ENCODE measurements around the gene ARHGAP24. TPM values are rescaled to one million over a fixed set of nuclear protein-coding genes. Genes with fewer than 3 reads are reported as not detected.

The ARHGAP24 gene
- total RNA-seq, 1 experiment from 2014 or later = 17.4 TPM

DNA sequence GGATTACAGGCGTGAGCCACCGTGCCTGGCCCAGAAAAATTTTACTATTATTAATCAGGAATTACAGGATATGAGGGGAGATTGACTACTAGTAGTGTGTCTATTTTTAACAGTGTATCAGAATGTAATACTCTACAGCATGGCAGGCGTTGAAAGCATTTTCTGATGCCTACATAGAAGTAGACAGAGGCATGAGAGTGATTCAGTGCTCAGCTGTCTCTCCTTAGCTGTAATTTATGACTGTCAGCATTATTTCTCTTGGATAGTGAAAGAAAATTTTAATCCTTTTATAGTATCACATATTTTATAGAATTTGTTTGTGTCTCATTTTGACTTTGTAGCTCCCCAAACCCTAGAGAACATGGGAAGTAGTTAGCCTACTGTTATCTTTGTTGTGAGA lies 20.7 kb downstream of the ARHGAP24 start:
- peak overlapping the region; percentile 99 for H3K27ac ChIP-seq (ENCODE audit: low read length)
- H3K4me3 ChIP-seq (ENCODE audit: low read depth in 2 of 2, low read length in 2 of 2) = peak overlapping the region; percentile 3 to 28; a peak in 2 of 4 replicates
- in situ Hi-C loops (cut with HindIII; ENCODE audit: low pct_unique_long_range_greater_than_20kb, low sequenced_read_pairs) = no loop called here
- ChIA-PET POLR2A (no interaction called here), CTCF (no interaction called here)
- DNase-seq (ENCODE audit: low read depth, low spot score) = no peak
- intact Hi-C loops (cut with micrococcal nuclease; ENCODE audit: unreplicated experiment) = no loop called here
- H3K9me3 ChIP-seq (ENCODE audit: control insufficient read depth, insufficient read depth, low read depth, low read length) = no peaks in the 10 kb centered on the region
- ATAC-seq = peak; percentile 43
- TF ChIP-seq POLR2AphosphoS5 (IDR thresholded peaks at IDR 0.05; ENCODE audit: low read depth, low read length) (no peak), SIN3A (IDR thresholded peaks at IDR 0.05; ENCODE audit: borderline replicate concordance, insufficient read depth, low read depth, low read length) (no peak), TCF7L2 (IDR thresholded peaks at IDR 0.05; ENCODE audit: low read depth, low read length) (no peak)
- TF ChIP-seq, protein P1, sequence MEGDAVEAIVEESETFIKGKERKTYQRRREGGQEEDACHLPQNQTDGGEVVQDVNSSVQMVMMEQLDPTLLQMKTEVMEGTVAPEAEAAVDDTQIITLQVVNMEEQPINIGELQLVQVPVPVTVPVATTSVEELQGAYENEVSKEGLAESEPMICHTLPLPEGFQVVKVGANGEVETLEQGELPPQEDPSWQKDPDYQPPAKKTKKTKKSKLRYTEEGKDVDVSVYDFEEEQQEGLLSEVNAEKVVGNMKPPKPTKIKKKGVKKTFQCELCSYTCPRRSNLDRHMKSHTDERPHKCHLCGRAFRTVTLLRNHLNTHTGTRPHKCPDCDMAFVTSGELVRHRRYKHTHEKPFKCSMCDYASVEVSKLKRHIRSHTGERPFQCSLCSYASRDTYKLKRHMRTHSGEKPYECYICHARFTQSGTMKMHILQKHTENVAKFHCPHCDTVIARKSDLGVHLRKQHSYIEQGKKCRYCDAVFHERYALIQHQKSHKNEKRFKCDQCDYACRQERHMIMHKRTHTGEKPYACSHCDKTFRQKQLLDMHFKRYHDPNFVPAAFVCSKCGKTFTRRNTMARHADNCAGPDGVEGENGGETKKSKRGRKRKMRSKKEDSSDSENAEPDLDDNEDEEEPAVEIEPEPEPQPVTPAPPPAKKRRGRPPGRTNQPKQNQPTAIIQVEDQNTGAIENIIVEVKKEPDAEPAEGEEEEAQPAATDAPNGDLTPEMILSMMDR (IDR thresholded peaks at IDR 0.05) = no peak
- TF ChIP-seq, protein P2, sequence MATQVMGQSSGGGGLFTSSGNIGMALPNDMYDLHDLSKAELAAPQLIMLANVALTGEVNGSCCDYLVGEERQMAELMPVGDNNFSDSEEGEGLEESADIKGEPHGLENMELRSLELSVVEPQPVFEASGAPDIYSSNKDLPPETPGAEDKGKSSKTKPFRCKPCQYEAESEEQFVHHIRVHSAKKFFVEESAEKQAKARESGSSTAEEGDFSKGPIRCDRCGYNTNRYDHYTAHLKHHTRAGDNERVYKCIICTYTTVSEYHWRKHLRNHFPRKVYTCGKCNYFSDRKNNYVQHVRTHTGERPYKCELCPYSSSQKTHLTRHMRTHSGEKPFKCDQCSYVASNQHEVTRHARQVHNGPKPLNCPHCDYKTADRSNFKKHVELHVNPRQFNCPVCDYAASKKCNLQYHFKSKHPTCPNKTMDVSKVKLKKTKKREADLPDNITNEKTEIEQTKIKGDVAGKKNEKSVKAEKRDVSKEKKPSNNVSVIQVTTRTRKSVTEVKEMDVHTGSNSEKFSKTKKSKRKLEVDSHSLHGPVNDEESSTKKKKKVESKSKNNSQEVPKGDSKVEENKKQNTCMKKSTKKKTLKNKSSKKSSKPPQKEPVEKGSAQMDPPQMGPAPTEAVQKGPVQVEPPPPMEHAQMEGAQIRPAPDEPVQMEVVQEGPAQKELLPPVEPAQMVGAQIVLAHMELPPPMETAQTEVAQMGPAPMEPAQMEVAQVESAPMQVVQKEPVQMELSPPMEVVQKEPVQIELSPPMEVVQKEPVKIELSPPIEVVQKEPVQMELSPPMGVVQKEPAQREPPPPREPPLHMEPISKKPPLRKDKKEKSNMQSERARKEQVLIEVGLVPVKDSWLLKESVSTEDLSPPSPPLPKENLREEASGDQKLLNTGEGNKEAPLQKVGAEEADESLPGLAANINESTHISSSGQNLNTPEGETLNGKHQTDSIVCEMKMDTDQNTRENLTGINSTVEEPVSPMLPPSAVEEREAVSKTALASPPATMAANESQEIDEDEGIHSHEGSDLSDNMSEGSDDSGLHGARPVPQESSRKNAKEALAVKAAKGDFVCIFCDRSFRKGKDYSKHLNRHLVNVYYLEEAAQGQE (IDR thresholded peaks at IDR 0.05; ENCODE audit: insufficient read depth in 1 of 2, low read depth in 2 of 2, low read length in 1 of 2) = no peak
- no TSS peak for BruUV-seq (replicated peaks)
- H3K4me1 ChIP-seq (ENCODE audit: control insufficient read depth, insufficient read depth, low read length) = peaks cover 63% of the 10 kb centered on the region
- H3K36me3 ChIP-seq (ENCODE audit: control insufficient read depth, insufficient read depth, low read length) = no peaks in the 10 kb centered on the region
- H3K27me3 ChIP-seq (ENCODE audit: control insufficient read depth, insufficient read depth, low read length) = no peaks in the 10 kb centered on the region

DNA sequence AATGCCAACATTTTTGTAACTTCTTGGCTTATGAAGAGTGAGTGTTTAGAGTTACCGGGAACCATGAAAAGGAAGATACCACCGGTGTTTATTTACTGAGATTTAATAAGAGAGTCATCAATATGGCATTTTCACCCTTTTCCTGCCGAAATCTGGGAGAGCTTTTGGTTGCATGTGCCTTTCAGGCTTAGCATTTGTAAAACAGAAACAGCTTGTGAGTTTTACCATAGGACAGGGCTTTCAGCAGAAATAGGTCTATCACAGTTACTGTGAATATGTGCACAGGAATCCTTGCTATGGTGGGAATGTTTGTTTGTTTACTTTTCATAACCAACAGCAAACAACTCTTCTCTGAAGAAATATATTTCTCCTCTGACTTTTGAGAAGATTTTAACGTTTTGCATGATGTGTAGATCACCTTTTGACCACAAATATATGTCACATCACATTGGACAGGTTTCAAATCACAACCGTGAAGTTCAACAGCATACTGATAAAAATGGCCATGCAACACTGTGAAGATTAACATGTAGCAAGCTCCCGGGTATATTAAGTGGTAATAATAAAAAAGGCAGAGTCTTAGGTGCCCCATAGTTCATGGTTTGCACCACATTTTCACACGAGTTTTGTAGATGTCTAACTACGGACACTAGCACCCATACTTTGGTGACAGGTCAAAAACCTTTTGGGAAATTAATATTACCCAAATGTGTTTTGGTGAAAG lies 21.3 kb downstream of the ARHGAP24 start:
- in situ Hi-C loops (cut with HindIII; ENCODE audit: low pct_unique_long_range_greater_than_20kb, low sequenced_read_pairs) (no loop called here), intact Hi-C loops (cut with micrococcal nuclease; ENCODE audit: unreplicated experiment) (no loop called here)
- Histone ChIP-seq H3K36me3 (ENCODE audit: control insufficient read depth, insufficient read depth, low read length) (no peaks in the 10 kb centered on the region), H3K4me3 (ENCODE audit: low read depth in 2 of 2, low read length in 2 of 2) (peak overlapping the region; percentile 3 to 28; a peak in 3 of 4 replicates), H3K27me3 (ENCODE audit: control insufficient read depth, insufficient read depth, low read length) (no peaks in the 10 kb centered on the region), H3K27ac (ENCODE audit: low read length) (peak overlapping the region; percentile 99), H3K4me1 (ENCODE audit: control insufficient read depth, insufficient read depth, low read length) (peaks cover 56% of the 10 kb centered on the region), H3K9me3 (ENCODE audit: control insufficient read depth, insufficient read depth, low read depth, low read length) (no peaks in the 10 kb centered on the region)
- no TSS peak for BruUV-seq (replicated peaks)
- no peak for DNase-seq (ENCODE audit: low read depth, low spot score)
- ChIA-PET CTCF (no interaction called here), POLR2A (interaction anchor here (0.9 kb wide), 1 partner anchor 10 kb away, joined by 3 read pairs; no protein-coding TSS in a partner anchor)
- peak; percentile 90 for ATAC-seq
- TF ChIP-seq POLR2AphosphoS5 (IDR thresholded peaks at IDR 0.05; ENCODE audit: low read depth, low read length) = no peak; the same call in 1 of the 2 replicates
- TF ChIP-seq, protein P1 (IDR thresholded peaks at IDR 0.05) = no peak
- TF ChIP-seq TCF7L2 (IDR thresholded peaks at IDR 0.05; ENCODE audit: low read depth, low read length) = peak; percentile 84
- TF ChIP-seq, protein P2 (IDR thresholded peaks at IDR 0.05; ENCODE audit: insufficient read depth in 1 of 2, low read depth in 2 of 2, low read length in 1 of 2) = no peak
- no peak for TF ChIP-seq SIN3A (IDR thresholded peaks at IDR 0.05; ENCODE audit: borderline replicate concordance, insufficient read depth, low read depth, low read length)
